T-helper 1 cell treated with Interleukin-12 subunit alpha and Interleukin-12 subunit beta and Interleukin-4 antibody, amounts not matched to agents 30 ng/mL and 1 ng/mL, for 36 hours (primary cell): ENCODE results near the gene SIT1. TPM values are rescaled to one million over a fixed set of nuclear protein-coding genes. Genes with fewer than 3 reads are reported as not detected.

Source experiments
- intact Hi-C: fragments of 100-400 bp; cut with micrococcal nuclease; formaldehyde crosslinking; loops from one replicate; pipeline ENCODE4 v1.15.1; 2024
- total RNA-seq: library from RNA; stranded (reverse); gene quantifications from 2 replicates; pipeline ENCODE4 v1.2.3, GENCODE V29; 2022

The SIT1 gene
- total RNA-seq, 1 donor from 2014 or later: 218 TPM

- intact Hi-C loops: no loop called here
These were observed 32.0 kb upstream of the SIT1 start for GRCh38 chr9:35682520-35683315.

GRCh38 chr9:35682051-35682450, 31.3 kb upstream of the SIT1 start:
- intact Hi-C loops: no loop called here

- intact Hi-C loops: no loop called here
These were observed 30.7 kb upstream of the SIT1 start for GRCh38 chr9:35681341-35682002.

- intact Hi-C loops: no loop called here
These were observed 29.8 kb upstream of the SIT1 start for GRCh38 chr9:35680331-35681105.

- intact Hi-C loops: no loop called here
These were observed 29.1 kb upstream of the SIT1 start for GRCh38 chr9:35679766-35680330.

- intact Hi-C loops: no loop called here
These were observed 28.4 kb upstream of the SIT1 start for GRCh38 chr9:35679091-35679490.

GRCh38 chr9:35675732-35676392, 25.1 kb upstream of the SIT1 start:
- intact Hi-C loops: no loop called here

- intact Hi-C loops: no loop called here
These were observed 24.5 kb upstream of the SIT1 start for GRCh38 chr9:35675204-35675603.

- intact Hi-C loops: no loop called here
These were observed 23.3 kb upstream of the SIT1 start for GRCh38 chr9:35674025-35674361.

- intact Hi-C loops: no loop called here
These were observed 22.6 kb upstream of the SIT1 start, which contains the start of gene CA9 for GRCh38 chr9:35673132-35674024. Gene CA9 (plus strand): TSS chr9:35673928. CDS start chr9:35673960, 32 bp downstream.

- intact Hi-C loops: no loop called here
These were observed 18.8 kb upstream of the SIT1 start for GRCh38 chr9:35669331-35670145.

- intact Hi-C loops: no loop called here
These were observed 17.2 kb upstream of the SIT1 start for GRCh38 chr9:35667939-35668338.

GRCh38 chr9:35666549-35666948, 15.8 kb upstream of the SIT1 start:
- intact Hi-C loops: no loop called here

- intact Hi-C loops: no loop called here
These were observed 15.3 kb upstream of the SIT1 start for GRCh38 chr9:35666045-35666444.

GRCh38 chr9:35665471-35665818, 14.7 kb upstream of the SIT1 start:
- intact Hi-C loops: loop anchor here (1.0 to 2.0 kb wide), 3 partner anchors 8 to 61 kb away; no protein-coding TSS in a partner anchor

- intact Hi-C loops: loop anchor here (1.0 to 2.0 kb wide), 3 partner anchors 8 to 60 kb away; no protein-coding TSS in a partner anchor
These were observed 14.1 kb upstream of the SIT1 start, which contains the start of gene ARHGEF39 for GRCh38 chr9:35664531-35665470. Gene ARHGEF39 (minus strand): TSS chr9:35665195. CDS start chr9:35665169, 26 bp downstream.

GRCh38 chr9:35662437-35662836, 11.7 kb upstream of the SIT1 start:
- intact Hi-C loops: no loop called here

GRCh38 chr9:35661756-35662350, 11.1 kb upstream of the SIT1 start:
- intact Hi-C loops: no loop called here
